ENCODE measurements around the gene CACNA2D3.

DNA sequence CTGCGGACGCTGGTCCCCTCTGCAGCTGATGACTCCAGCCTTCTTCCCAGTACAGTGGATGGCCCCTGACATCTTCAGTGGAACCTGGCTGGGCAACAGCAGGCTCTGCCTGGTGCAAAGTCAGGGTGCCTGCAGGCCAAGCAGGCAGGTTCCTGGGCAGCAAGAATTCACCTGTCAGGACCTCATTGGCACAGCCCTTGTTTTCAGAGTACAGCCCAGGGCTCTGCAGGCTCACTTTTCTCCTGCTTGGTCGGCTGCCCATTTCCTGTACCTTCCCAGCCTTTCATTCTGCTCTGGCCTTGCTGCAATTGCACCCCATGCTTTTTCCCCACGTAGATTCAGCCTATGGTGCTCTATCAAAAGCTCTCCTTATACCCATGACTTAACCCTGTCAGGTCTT is 749.5 kb downstream of the CACNA2D3 start:
- TF ChIP-seq, protein P1, sequence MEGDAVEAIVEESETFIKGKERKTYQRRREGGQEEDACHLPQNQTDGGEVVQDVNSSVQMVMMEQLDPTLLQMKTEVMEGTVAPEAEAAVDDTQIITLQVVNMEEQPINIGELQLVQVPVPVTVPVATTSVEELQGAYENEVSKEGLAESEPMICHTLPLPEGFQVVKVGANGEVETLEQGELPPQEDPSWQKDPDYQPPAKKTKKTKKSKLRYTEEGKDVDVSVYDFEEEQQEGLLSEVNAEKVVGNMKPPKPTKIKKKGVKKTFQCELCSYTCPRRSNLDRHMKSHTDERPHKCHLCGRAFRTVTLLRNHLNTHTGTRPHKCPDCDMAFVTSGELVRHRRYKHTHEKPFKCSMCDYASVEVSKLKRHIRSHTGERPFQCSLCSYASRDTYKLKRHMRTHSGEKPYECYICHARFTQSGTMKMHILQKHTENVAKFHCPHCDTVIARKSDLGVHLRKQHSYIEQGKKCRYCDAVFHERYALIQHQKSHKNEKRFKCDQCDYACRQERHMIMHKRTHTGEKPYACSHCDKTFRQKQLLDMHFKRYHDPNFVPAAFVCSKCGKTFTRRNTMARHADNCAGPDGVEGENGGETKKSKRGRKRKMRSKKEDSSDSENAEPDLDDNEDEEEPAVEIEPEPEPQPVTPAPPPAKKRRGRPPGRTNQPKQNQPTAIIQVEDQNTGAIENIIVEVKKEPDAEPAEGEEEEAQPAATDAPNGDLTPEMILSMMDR (IDR thresholded peaks at IDR 0.05) = no peak
- TF ChIP-seq POLR2A (IDR thresholded peaks at IDR 0.05) = no peak

Data from tibial nerve (tissue), 3 donors.